Measurements from ENCODE around the gene WNK1.

WNK1 gene

DNA sequence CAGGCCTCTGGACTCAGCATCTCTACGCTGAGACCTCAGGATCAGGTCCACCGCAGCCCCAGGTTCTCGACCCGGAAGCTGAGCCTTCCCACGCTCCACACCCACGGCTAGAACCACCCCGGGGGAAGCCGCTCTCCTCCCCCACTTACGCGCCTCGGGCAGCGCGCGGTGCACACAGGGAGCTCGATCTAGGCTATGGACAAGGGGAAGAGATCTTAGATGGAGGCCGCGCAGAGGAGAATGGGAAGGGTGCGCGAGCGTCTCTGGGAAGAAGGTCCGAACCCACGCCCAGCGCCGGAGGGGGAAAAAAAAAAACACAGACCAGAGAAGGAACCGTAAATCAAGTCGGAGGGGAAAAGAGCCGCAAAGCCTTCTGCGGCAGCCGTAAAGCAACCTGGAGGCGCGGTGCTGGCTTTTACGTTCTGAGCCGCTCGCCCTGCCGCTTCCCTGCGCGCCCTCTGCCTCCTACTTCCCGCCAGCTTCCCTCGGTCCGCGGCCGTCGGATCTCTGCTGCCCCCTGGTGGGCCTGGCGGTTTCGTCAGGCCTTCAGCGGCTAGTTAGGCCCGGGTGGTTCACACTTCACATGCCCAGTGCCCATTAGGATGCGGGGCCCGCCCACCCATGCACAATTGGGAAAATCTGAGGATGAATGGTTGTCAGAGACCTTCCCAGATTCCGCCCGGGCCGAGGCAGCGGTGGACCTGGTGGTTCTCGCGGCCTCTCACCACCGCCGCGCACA, 197.2 kb downstream of the WNK1 start, which contains the start of gene RAD52:
RAD52 (minus strand) TSS at position 242 of the 739 bp plus-strand sequence. CDS start 16,636 bp downstream, outside the sequence.
- ChIA-PET CTCF (interaction anchor here (0.5 to 1.6 kb wide), 18 partner anchors 9 to 721 kb away, joined by 3 to 9 read pairs (median 3); partner anchors contain the start of gene ERC1), POLR2A (interaction anchor here (0.5 to 1.4 kb wide), 26 partner anchors 9 to 644 kb away, joined by 3 to 19 read pairs (median 4); partner anchors contain the start of genes ERC1 and WNK1)
- Histone ChIP-seq H3K4me1 (ENCODE audit: control insufficient read depth, insufficient read depth, low read length) (no peaks in the 10 kb centered on the region; the same call in 1 of the 2 replicates), H3K27ac (ENCODE audit: extremely low read depth, low read depth, low read length) (peak within 1 kb of the TSS; percentile 91), H3K36me3 (ENCODE audit: control insufficient read depth in 2 of 2, insufficient read depth in 1 of 2, low read length in 2 of 2) (peaks cover 0 to 5% of the 10 kb centered on the region in 2 experiments; a peak in 1 of 3 replicates), H3K9me3 (ENCODE audit: control insufficient read depth, insufficient read depth, low read depth, low read length) (no peaks in the 10 kb centered on the region), H3K4me3 (ENCODE audit: low read depth, low read length) (peak within 1 kb of the TSS; percentile 92)
- TF ChIP-seq ZFHX2 (tag by site-specific recombination; conservative IDR thresholded peaks at IDR 0.05) (peak; percentile 98), SALL2 (tag by site-specific recombination; IDR thresholded peaks at IDR 0.05; ENCODE audit: borderline replicate concordance) (no peak), ZNF777 (tag by site-specific recombination; IDR thresholded peaks at IDR 0.05; ENCODE audit: borderline replicate concordance) (no peak), ZNF664 (tag by site-specific recombination; IDR thresholded peaks at IDR 0.05) (0 out of 2 replicates have a peak, but pooled peaks have one; percentile 9), YY2 (tag by site-specific recombination; IDR thresholded peaks at IDR 0.05) (no peak), ZNF239 (tag by site-specific recombination; IDR thresholded peaks at IDR 0.05) (no peak), ZNF776 (tag by site-specific recombination; IDR thresholded peaks at IDR 0.05; ENCODE audit: borderline replicate concordance) (no peak), ZNF302 (tag by site-specific recombination; IDR thresholded peaks at IDR 0.05; ENCODE audit: low read depth) (no peak), ZFP3 (tag by site-specific recombination; IDR thresholded peaks at IDR 0.05; ENCODE audit: low read depth) (no peak), ELK4 (IDR thresholded peaks at IDR 0.05; ENCODE audit: borderline replicate concordance, low read depth, low read length) (no peak), ZNF571 (tag by site-specific recombination; IDR thresholded peaks at IDR 0.05) (no peak), ZIC2 (tag by site-specific recombination; IDR thresholded peaks at IDR 0.05) (peak; percentile 42), MYNN (tag by site-specific recombination; IDR thresholded peaks at IDR 0.05; ENCODE audit: borderline replicate concordance) (no peak), ZNF600 (tag by site-specific recombination; IDR thresholded peaks at IDR 0.05) (peak; percentile 78), ZNF184 (tag by site-specific recombination; IDR thresholded peaks at IDR 0.05) (0 out of 2 replicates have a peak, but pooled peaks have one; percentile 20), ZNF660 (tag by site-specific recombination; IDR thresholded peaks at IDR 0.05) (peak; percentile 97; the same call in 1 of the 2 replicates), IKZF3 (tag by site-specific recombination; IDR thresholded peaks at IDR 0.05) (peak; percentile 94), ZNF157 (tag by site-specific recombination; IDR thresholded peaks at IDR 0.05) (no peak), ZNF830 (tag by site-specific recombination; IDR thresholded peaks at IDR 0.05; ENCODE audit: low read depth) (no peak), ZBTB17 (tag by site-specific recombination; IDR thresholded peaks at IDR 0.05) (peak; percentile 96), ZNF114 (tag by site-specific recombination; IDR thresholded peaks at IDR 0.05) (no peak), ZFP37 (tag by site-specific recombination; IDR thresholded peaks at IDR 0.05) (peak; percentile 66; the same call in 1 of the 2 replicates), ZNF214 (tag by site-specific recombination; IDR thresholded peaks at IDR 0.05; ENCODE audit: borderline replicate concordance) (no peak), ZNF639 (tag by site-specific recombination; IDR thresholded peaks at IDR 0.05) (peak; percentile 95)
- TF ChIP-seq, protein P1, sequence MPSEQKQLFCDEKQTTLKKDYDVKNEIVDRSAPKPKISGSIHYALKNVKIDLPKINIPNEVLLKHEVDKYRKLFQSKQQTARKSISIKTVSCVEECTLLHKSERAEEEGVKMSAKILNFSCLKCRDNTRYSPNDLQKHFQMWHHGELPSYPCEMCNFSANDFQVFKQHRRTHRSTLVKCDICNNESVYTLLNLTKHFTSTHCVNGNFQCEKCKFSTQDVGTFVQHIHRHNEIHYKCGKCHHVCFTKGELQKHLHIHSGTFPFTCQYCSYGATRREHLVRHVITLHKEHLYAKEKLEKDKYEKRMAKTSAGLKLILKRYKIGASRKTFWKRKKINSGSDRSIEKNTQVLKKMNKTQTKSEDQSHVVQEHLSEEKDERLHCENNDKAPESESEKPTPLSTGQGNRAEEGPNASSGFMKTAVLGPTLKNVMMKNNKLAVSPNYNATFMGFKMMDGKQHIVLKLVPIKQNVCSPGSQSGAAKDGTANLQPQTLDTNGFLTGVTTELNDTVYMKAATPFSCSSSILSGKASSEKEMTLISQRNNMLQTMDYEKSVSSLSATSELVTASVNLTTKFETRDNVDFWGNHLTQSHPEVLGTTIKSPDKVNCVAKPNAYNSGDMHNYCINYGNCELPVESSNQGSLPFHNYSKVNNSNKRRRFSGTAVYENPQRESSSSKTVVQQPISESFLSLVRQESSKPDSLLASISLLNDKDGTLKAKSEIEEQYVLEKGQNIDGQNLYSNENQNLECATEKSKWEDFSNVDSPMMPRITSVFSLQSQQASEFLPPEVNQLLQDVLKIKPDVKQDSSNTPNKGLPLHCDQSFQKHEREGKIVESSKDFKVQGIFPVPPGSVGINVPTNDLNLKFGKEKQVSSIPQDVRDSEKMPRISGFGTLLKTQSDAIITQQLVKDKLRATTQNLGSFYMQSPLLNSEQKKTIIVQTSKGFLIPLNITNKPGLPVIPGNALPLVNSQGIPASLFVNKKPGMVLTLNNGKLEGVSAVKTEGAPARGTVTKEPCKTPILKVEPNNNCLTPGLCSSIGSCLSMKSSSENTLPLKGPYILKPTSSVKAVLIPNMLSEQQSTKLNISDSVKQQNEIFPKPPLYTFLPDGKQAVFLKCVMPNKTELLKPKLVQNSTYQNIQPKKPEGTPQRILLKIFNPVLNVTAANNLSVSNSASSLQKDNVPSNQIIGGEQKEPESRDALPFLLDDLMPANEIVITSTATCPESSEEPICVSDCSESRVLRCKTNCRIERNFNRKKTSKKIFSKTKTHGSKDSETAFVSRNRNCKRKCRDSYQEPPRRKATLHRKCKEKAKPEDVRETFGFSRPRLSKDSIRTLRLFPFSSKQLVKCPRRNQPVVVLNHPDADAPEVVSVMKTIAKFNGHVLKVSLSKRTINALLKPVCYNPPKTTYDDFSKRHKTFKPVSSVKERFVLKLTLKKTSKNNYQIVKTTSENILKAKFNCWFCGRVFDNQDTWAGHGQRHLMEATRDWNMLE (tag by site-specific recombination; conservative IDR thresholded peaks at IDR 0.05; ENCODE audit: low read depth) = peak; percentile 75
- TF ChIP-seq, protein P2, sequence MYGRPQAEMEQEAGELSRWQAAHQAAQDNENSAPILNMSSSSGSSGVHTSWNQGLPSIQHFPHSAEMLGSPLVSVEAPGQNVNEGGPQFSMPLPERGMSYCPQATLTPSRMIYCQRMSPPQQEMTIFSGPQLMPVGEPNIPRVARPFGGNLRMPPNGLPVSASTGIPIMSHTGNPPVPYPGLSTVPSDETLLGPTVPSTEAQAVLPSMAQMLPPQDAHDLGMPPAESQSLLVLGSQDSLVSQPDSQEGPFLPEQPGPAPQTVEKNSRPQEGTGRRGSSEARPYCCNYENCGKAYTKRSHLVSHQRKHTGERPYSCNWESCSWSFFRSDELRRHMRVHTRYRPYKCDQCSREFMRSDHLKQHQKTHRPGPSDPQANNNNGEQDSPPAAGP (tag by site-specific recombination; IDR thresholded peaks at IDR 0.05) = peak; percentile 92
- TF ChIP-seq, protein P3, sequence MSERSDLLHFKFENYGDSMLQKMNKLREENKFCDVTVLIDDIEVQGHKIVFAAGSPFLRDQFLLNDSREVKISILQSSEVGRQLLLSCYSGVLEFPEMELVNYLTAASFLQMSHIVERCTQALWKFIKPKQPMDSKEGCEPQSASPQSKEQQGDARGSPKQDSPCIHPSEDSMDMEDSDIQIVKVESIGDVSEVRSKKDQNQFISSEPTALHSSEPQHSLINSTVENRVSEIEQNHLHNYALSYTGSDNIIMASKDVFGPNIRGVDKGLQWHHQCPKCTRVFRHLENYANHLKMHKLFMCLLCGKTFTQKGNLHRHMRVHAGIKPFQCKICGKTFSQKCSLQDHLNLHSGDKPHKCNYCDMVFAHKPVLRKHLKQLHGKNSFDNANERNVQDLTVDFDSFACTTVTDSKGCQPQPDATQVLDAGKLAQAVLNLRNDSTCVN (tag by site-specific recombination; optimal IDR thresholded peaks at IDR 0.05) = peak; percentile 82

All from HEK293 (cell line).